Tibial artery (tissue), 4 donors: Measurements from ENCODE around the gene PDE2A.

Source experiments
- DNase-seq, 2 donors: peaks; one replicate each; pipeline ENCODE4 v3.0.0-alpha.2; 2019
- H3K27ac ChIP-seq, 2 donors: fragments of 200-600 bp; sonication (generic) in 1 of 2; 1 replicate in 1 of 2; 2 replicates in 1 of 2; pipeline ENCODE4 v1.5.1; 2018 to 2019; ENCODE audit warnings: mild to moderate bottlenecking in 1 of 2
- H3K27me3 ChIP-seq, 2 donors: fragments of 200-600 bp; sonication (generic) in 1 of 2; one replicate each; pipeline versions ENCODE4 v1.5.1 to v1.6.0; 2016 to 2019
- H3K36me3 ChIP-seq, 3 donors: fragments of 200-600 bp; sonication (generic) in 2 of 3; one replicate each; pipeline ENCODE4 v1.5.1; 2016 to 2019; ENCODE audit warnings: mild to moderate bottlenecking in 2 of 3
- H3K4me1 ChIP-seq, 4 donors: fragments of 200-600 bp; sonication (generic) in 2 of 4; 1 replicate in 3 of 4; 2 replicates in 1 of 4; pipeline ENCODE4 v1.5.1; 2016 to 2019
- H3K4me3 ChIP-seq, 2 donors: fragments of 200-600 bp; sonication (generic) in 1 of 2; 1 replicate in 1 of 2; 2 replicates in 1 of 2; pipeline ENCODE4 v1.5.1; 2018 to 2019; ENCODE audit warnings: mild to moderate bottlenecking in 2 of 2
- H3K9me3 ChIP-seq, 3 donors: fragments of 200-600 bp; sonication (generic) in 1 of 3; one replicate each; pipeline ENCODE4 v1.5.1; 2016 to 2019
- CTCF ChIP-seq, 2 experiments: fragments of 200-600 bp in 1 of 2; fragments of 450-650 bp in 1 of 2; IDR thresholded peaks; one replicate each; pipeline ENCODE4 v1.5.1; 2017 to 2019; ENCODE audit warnings: antibody characterized with exemption in 2 of 2, mild to moderate bottlenecking in 1 of 2, moderate library complexity in 1 of 2
- intact Hi-C: fragments of 100-400 bp; cut with DNase I; formaldehyde crosslinking; loops from one replicate; pipeline ENCODE4 v1.15.0; 2023; ENCODE audit warnings: low total_unique reads

PDE2A gene

GRCh38 chr11:72634016-72634415, 40.2 kb downstream of the PDE2A start:
- H3K27ac ChIP-seq: no peak overlapping the region
- peaks cover 0 to 43% (median 35%) of the 10 kb centered on the region in 4 donors for H3K4me1 ChIP-seq

GRCh38 chr11:72633068-72633467, 41.2 kb downstream of the PDE2A start:
- H3K27me3 ChIP-seq: peaks cover 0 to 5% of the 10 kb centered on the region in 2 donors
- no peak overlapping the region for H3K27ac ChIP-seq
- DNase-seq: no peak
- no peaks in the 10 kb centered on the region for H3K36me3 ChIP-seq
- peaks cover 0 to 50% (median 37%) of the 10 kb centered on the region in 4 donors for H3K4me1 ChIP-seq
- H3K4me3 ChIP-seq: no peak overlapping the region
- H3K9me3 ChIP-seq: no peaks in the 10 kb centered on the region
- no peak for TF ChIP-seq CTCF (IDR thresholded peaks at IDR 0.05)
- intact Hi-C loops: no loop called here

More at GRCh38 chr11:72634016-72634415, 40.2 kb downstream of the PDE2A start:
- Histone ChIP-seq H3K27me3 (peaks cover 0 to 12% of the 10 kb centered on the region in 2 donors), H3K4me3 (no peak overlapping the region), H3K36me3 (no peaks in the 10 kb centered on the region), H3K9me3 (no peaks in the 10 kb centered on the region)
- intact Hi-C loops: no loop called here
- no peak for DNase-seq
- TF ChIP-seq CTCF (IDR thresholded peaks at IDR 0.05): no peak

GRCh38 chr11:72631806-72632731, 42.2 kb downstream of the PDE2A start:
- intact Hi-C loops: no loop called here
- H3K4me1 ChIP-seq: peaks cover 0 to 60% (median 41%) of the 10 kb centered on the region in 4 donors
- no peak overlapping the region for H3K4me3 ChIP-seq
- DNase-seq: peak in 1 of 2 donors; percentile 72
- H3K9me3 ChIP-seq: no peaks in the 10 kb centered on the region
- no peak for TF ChIP-seq CTCF (IDR thresholded peaks at IDR 0.05)
- H3K27me3 ChIP-seq: peaks cover 0 to under 1% of the 10 kb centered on the region in 2 donors
- peak overlapping the region in 1 of 2 donors; percentile 42 for H3K27ac ChIP-seq
- no peaks in the 10 kb centered on the region for H3K36me3 ChIP-seq

GRCh38 chr11:72630104-72630852, 43.9 kb downstream of the PDE2A start:
- no peak for TF ChIP-seq CTCF (IDR thresholded peaks at IDR 0.05)
- DNase-seq: no peak
- H3K9me3 ChIP-seq: no peaks in the 10 kb centered on the region
- no peak overlapping the region for H3K4me3 ChIP-seq
- peaks cover 0 to 78% (median 57%) of the 10 kb centered on the region in 4 donors for H3K4me1 ChIP-seq
- H3K27ac ChIP-seq: peak overlapping the region in 1 of 2 donors; percentile 42
- intact Hi-C loops: no loop called here
- H3K27me3 ChIP-seq: no peaks in the 10 kb centered on the region
- no peaks in the 10 kb centered on the region for H3K36me3 ChIP-seq

- Histone ChIP-seq H3K36me3 (no peaks in the 10 kb centered on the region), H3K9me3 (no peaks in the 10 kb centered on the region), H3K27ac (peak overlapping the region; percentile 37 to 42), H3K4me1 (peaks cover 0 to 83% (median 61%) of the 10 kb centered on the region in 4 donors), H3K4me3 (no peak overlapping the region), H3K27me3 (no peaks in the 10 kb centered on the region)
- no peak for TF ChIP-seq CTCF (IDR thresholded peaks at IDR 0.05)
- peak in 1 of 2 donors; percentile 76 for DNase-seq
- intact Hi-C loops: no loop called here
Observed at GRCh38 chr11:72629266-72629665, 45.0 kb downstream of the PDE2A start.
